Esophagus squamous epithelium (tissue), 4 donors: Measurements from ENCODE around the gene CDHR2.

Experiments
- CTCF ChIP-seq, 6 experiments: fragments of 450-650 bp in 4 of 6; fragments of 200-600 bp in 2 of 6; sonication (generic) in 2 of 6; IDR thresholded peaks; one replicate each; pipeline ENCODE4 v1.5.1; 2016 to 2019; ENCODE audit warnings: antibody characterized with exemption in 6 of 6, mild to moderate bottlenecking in 4 of 6, moderate library complexity in 4 of 6
- POLR2A ChIP-seq, 4 donors: fragments of 450-650 bp; IDR thresholded peaks; one replicate each; pipeline ENCODE4 v1.6.1; 2017; ENCODE audit warnings: antibody characterized with exemption in 4 of 4, mild to moderate bottlenecking in 4 of 4, moderate library complexity in 3 of 4

GRCh38 chr5:176573564-176574296 is 24.6 kb downstream of the CDHR2 start:
- TF ChIP-seq CTCF (IDR thresholded peaks at IDR 0.05) (peak; percentile 52 to 78 (median 64)), POLR2A (IDR thresholded peaks at IDR 0.05) (no peak)
